ENCODE data around the gene HOXB4.

DNA sequence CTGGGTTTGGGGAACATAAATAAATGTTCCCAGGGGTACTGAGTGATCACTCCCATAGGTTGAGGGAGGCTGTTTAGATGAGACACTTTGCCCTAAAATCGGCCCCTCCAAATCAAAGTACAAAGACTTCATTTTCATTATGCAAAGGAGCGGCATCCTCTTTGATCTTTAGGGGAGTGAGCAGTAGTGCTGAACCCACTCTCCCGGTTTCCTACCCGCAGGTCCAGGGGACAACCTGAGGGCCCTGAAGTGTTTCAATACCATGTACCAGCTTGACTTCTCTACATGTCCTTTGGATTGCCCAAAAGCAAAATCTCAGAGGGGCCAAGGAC lies 23.0 kb upstream of the HOXB4 start:
- TF ChIP-seq, protein P1, sequence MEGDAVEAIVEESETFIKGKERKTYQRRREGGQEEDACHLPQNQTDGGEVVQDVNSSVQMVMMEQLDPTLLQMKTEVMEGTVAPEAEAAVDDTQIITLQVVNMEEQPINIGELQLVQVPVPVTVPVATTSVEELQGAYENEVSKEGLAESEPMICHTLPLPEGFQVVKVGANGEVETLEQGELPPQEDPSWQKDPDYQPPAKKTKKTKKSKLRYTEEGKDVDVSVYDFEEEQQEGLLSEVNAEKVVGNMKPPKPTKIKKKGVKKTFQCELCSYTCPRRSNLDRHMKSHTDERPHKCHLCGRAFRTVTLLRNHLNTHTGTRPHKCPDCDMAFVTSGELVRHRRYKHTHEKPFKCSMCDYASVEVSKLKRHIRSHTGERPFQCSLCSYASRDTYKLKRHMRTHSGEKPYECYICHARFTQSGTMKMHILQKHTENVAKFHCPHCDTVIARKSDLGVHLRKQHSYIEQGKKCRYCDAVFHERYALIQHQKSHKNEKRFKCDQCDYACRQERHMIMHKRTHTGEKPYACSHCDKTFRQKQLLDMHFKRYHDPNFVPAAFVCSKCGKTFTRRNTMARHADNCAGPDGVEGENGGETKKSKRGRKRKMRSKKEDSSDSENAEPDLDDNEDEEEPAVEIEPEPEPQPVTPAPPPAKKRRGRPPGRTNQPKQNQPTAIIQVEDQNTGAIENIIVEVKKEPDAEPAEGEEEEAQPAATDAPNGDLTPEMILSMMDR (IDR thresholded peaks at IDR 0.05), result no peak
- TF ChIP-seq POLR2AphosphoS5 (IDR thresholded peaks at IDR 0.05) (no peak), POLR2A (IDR thresholded peaks at IDR 0.05) (no peak), EP300 (IDR thresholded peaks at IDR 0.05) (no peak)
